PC-9 (cell line): ENCODE results near the gene MED27. TPM values are rescaled to one million over a fixed set of nuclear protein-coding genes. Genes with fewer than 3 reads are reported as not detected.

Experiments used
- BruUV-seq: library from RNA; stranded (reverse); fragments of 400-500 nt; replicated peaks from 2 replicates; lab custom pipeline; 2021; lab: Mats Ljungman, UMichigan
- CTCF ChIA-PET: fragments of 300-600 bp; sonication (Branson Sonifier 250); formaldehyde crosslinking; loops from one replicate; lab custom pipeline; 2022; ENCODE audit warnings: antibody characterized with exemption; lab: Charles Lee
- POLR2A ChIA-PET: fragments of 300-600 bp; sonication (Branson Sonifier 250); formaldehyde crosslinking; loops from one replicate; lab custom pipeline; 2022; ENCODE audit warnings: antibody characterized with exemption; ENCODE audit not compliant: unreplicated experiment; lab: Charles Lee
- DNase-seq, 2 experiments: peaks; one replicate each; pipeline versions ENCODE4 v3.0.0 to v3.0.0-alpha.2; 2015 to 2022; ENCODE audit warnings: mixed read lengths in 1 of 2
- H2AFZ ChIP-seq: fragments of 200-600 bp; sonication (generic); 2 replicates; pipeline ENCODE4 v1.8.1; 2017; ENCODE audit warnings: antibody characterized with exemption
- H3F3A ChIP-seq: fragments of 200-600 bp; sonication (generic); 2 replicates; pipeline ENCODE4 v1.8.1; 2017; ENCODE audit warnings: antibody characterized with exemption, mild to moderate bottlenecking, low read depth; ENCODE audit not compliant: insufficient read depth
- H3K27ac ChIP-seq: fragments of 200-600 bp; sonication (generic); 2 replicates; pipeline ENCODE4 v1.6.1; 2016; ENCODE audit warnings: mixed run types
- H3K27me3 ChIP-seq: fragments of 200-600 bp; sonication (generic); 2 replicates; pipeline ENCODE4 v1.6.1; 2016; ENCODE audit warnings: low read depth, mixed run types; ENCODE audit not compliant: insufficient read depth
- H3K36me3 ChIP-seq: fragments of 200-600 bp; sonication (generic); 2 replicates; pipeline ENCODE4 v1.6.1; 2016; ENCODE audit warnings: low read depth, mixed run types
- H3K4me1 ChIP-seq: fragments of 200-600 bp; sonication (generic); replicated peaks from 2 replicates; pipeline ENCODE4 v1.6.1; 2016; ENCODE audit warnings: mixed run types; ENCODE audit not compliant: insufficient read depth
- H3K4me2 ChIP-seq: fragments of 200-600 bp; sonication (generic); 2 replicates; pipeline ENCODE4 v1.6.1; 2017; ENCODE audit warnings: mixed run types
- H3K4me3 ChIP-seq: fragments of 200-600 bp; sonication (generic); 2 replicates; pipeline ENCODE4 v1.6.1; 2016; ENCODE audit warnings: mixed run types
- H3K79me2 ChIP-seq: fragments of 200-600 bp; sonication (generic); 2 replicates; pipeline ENCODE4 v1.6.1; 2017; ENCODE audit warnings: low read depth, mixed run types
- H3K9me2 ChIP-seq: fragments of 200-600 bp; sonication (generic); 2 replicates; pipeline ENCODE4 v1.8.1; 2017; ENCODE audit warnings: mild to moderate bottlenecking; ENCODE audit not compliant: insufficient read depth
- H3K9me3 ChIP-seq: fragments of 200-600 bp; sonication (generic); 2 replicates; pipeline ENCODE4 v1.8.1; 2016; ENCODE audit warnings: low read depth; ENCODE audit not compliant: insufficient read depth
- H4K20me1 ChIP-seq: fragments of 200-600 bp; sonication (generic); 2 replicates; pipeline ENCODE4 v1.8.1; 2017; ENCODE audit not compliant: insufficient read depth
- CTCF ChIP-seq: fragments of 200-600 bp; sonication (generic); conservative IDR thresholded peaks from 2 replicates; pipeline ENCODE4 v1.6.1; 2017; ENCODE audit warnings: mixed run types, antibody characterized with exemption, mild to moderate bottlenecking, moderate library complexity
- EZH2 ChIP-seq: fragments of 200-600 bp; sonication (generic); IDR thresholded peaks from 2 replicates; pipeline ENCODE4 v1.8.0; 2017; ENCODE audit warnings: antibody characterized with exemption, low read depth
- intact Hi-C: fragments of 100-400 bp; cut with micrococcal nuclease; formaldehyde crosslinking; loops from one replicate; pipeline ENCODE4 v1.10.0; 2022; ENCODE audit not compliant: unreplicated experiment
- total RNA-seq: library from RNA; stranded (reverse); gene quantifications from 2 replicates; pipeline ENCODE4 v1.2.3, GENCODE V29; 2021

The MED27 gene
- total RNA-seq, 1 experiment from 2014 or later = 31.2 TPM

- TF ChIP-seq EZH2 = no peak
- TF ChIP-seq CTCF = no peak
- intact Hi-C loops = no loop called here
- no peak overlapping the region for H3K27ac ChIP-seq
- H3K36me3 ChIP-seq = no peaks in the 10 kb centered on the region
- ChIA-PET CTCF (interaction anchor here (0.6 kb wide), 1 partner anchor 380 kb away, joined by 5 read pairs; no protein-coding TSS in a partner anchor), POLR2A (no interaction called here)
- no peaks in the 10 kb centered on the region for H3F3A ChIP-seq
- no TSS peak for BruUV-seq
- H3K4me2 ChIP-seq = no peak overlapping the region
- H3K4me3 ChIP-seq = no peak overlapping the region
- no peaks in the 10 kb centered on the region for H3K79me2 ChIP-seq
- no peaks in the 10 kb centered on the region for H3K27me3 ChIP-seq
- H3K9me2 ChIP-seq = no peaks in the 10 kb centered on the region
- peak in 1 of 2 experiments; percentile 44 for DNase-seq
- no peaks in the 10 kb centered on the region for H3K9me3 ChIP-seq
- H2AFZ ChIP-seq = no peak overlapping the region
- peaks cover 7% of the 10 kb centered on the region; the same call in 1 of the 2 replicates for H3K4me1 ChIP-seq
- H4K20me1 ChIP-seq = peaks cover 8% of the 10 kb centered on the region; the same call in 1 of the 2 replicates
These were observed 93.1 kb downstream of the MED27 start for GRCh38 chr9:131986576-131986975.

DNA sequence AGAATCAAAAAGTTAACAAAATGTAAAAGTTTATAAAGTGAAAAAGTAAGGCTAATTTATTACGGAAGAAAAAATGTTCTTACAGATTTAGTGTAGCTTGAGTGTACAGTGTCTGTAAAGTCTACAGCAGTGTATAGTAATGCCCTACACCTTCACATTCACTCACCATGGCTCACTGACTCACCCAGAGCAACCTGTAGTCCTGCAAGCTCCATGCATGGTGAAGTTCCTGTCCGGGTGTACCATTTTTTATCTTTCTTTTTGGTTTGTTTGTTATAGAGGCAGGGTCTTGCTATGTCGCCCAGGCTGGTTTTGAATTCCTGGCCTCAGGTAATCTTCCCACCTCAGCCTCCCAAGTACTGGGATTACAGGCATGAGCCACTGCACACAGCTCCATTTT, 93.6 kb downstream of the MED27 start:
- no peaks in the 10 kb centered on the region for H3K79me2 ChIP-seq
- CTCF ChIA-PET = no interaction called here
- H3K27ac ChIP-seq = no peak overlapping the region
- H3K4me2 ChIP-seq = no peak overlapping the region
- no peak for DNase-seq
- H3F3A ChIP-seq = no peaks in the 10 kb centered on the region
- peaks cover 7% of the 10 kb centered on the region; the same call in 1 of the 2 replicates for H3K4me1 ChIP-seq
- intact Hi-C loops = no loop called here
- TF ChIP-seq EZH2 (no peak), CTCF (no peak)
- BruUV-seq = no TSS peak
- H3K9me3 ChIP-seq = no peaks in the 10 kb centered on the region
- POLR2A ChIA-PET = no interaction called here
- peaks cover 8% of the 10 kb centered on the region; the same call in 1 of the 2 replicates for H4K20me1 ChIP-seq
- no peak overlapping the region for H2AFZ ChIP-seq
- H3K36me3 ChIP-seq = no peaks in the 10 kb centered on the region
- H3K9me2 ChIP-seq = no peaks in the 10 kb centered on the region
- H3K27me3 ChIP-seq = no peaks in the 10 kb centered on the region
- H3K4me3 ChIP-seq = no peak overlapping the region

- Histone ChIP-seq H3K4me1 (peaks cover 7% of the 10 kb centered on the region; the same call in 1 of the 2 replicates), H3K9me2 (no peaks in the 10 kb centered on the region), H3K4me2 (no peak overlapping the region), H2AFZ (no peak overlapping the region), H3K27me3 (no peaks in the 10 kb centered on the region), H3K36me3 (no peaks in the 10 kb centered on the region), H4K20me1 (peaks cover 3% of the 10 kb centered on the region; the same call in 1 of the 2 replicates), H3K9me3 (no peaks in the 10 kb centered on the region), H3K4me3 (no peak overlapping the region), H3F3A (no peaks in the 10 kb centered on the region), H3K27ac (no peak overlapping the region), H3K79me2 (no peaks in the 10 kb centered on the region)
- no TSS peak for BruUV-seq
- ChIA-PET CTCF (no interaction called here), POLR2A (no interaction called here)
- DNase-seq = no peak
- TF ChIP-seq EZH2 = no peak
- TF ChIP-seq CTCF = no peak
- intact Hi-C loops = no loop called here
These were observed 95.1 kb downstream of the MED27 start for GRCh38 chr9:131984564-131984963.
